ENCODE results near the gene MAP3K4. TPM values are rescaled to one million over a fixed set of nuclear protein-coding genes. Genes with fewer than 3 reads are reported as not detected.

Gene MAP3K4
- total and polyA plus RNA-seq, 2 of the 4 experiments (the other 2 are of a cell fraction) = 11.5 to 20.4 TPM

DNA sequence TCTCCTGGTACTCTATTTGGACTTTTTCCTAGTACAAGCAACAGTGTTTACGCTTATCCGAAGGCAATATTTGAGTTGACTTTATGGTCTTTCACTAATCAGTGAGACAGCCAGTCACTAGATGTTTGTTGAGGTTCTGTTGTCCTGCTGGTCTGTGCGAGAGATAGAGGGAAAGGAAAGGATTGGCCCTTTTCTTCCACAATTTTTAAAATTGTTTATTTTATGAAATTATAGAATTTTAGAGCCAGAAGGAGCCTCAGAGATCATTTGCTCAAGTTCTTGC lies 44.4 kb downstream of the MAP3K4 start:
- no peak overlapping the region for H3K18ac ChIP-seq (ENCODE audit: low read depth, low read length)
- no peaks in the 10 kb centered on the region for H3K9me3 ChIP-seq (ENCODE audit: control insufficient read depth, insufficient read depth, low read length)
- H3K4me3 ChIP-seq (ENCODE audit: insufficient read depth, low read depth, low read length) = no peak overlapping the region
- H4K91ac ChIP-seq (ENCODE audit: insufficient read depth, low read depth, low read length) = no peak overlapping the region
- H2BK15ac ChIP-seq (ENCODE audit: low read depth, low read length) = no peak overlapping the region
- no peak for ATAC-seq (ENCODE audit: low read depth)
- H2AFZ ChIP-seq (replicated peaks; ENCODE audit: low read length, poor library complexity) = no peak overlapping the region
- WGBS, 2 experiments (ENCODE audit: extremely low coverage in 2 of 2, insufficient read length in 1 of 2) = no CpG with 5 or more reads among the region's 3 CpGs
- ChIA-PET POLR2A (ENCODE audit: unreplicated experiment) (no interaction called here), CTCF (no interaction called here)
- peaks cover 11% of the 10 kb centered on the region for H3K4me1 ChIP-seq (ENCODE audit: control insufficient read depth, insufficient read depth, low read length)
- H3K36me3 ChIP-seq (ENCODE audit: control insufficient read depth, insufficient read depth, low read length) = peaks cover 3% of the 10 kb centered on the region
- no peak overlapping the region for H2AK5ac ChIP-seq (ENCODE audit: low read depth, low read length)
- BruUV-seq (replicated peaks) = no TSS peak
- no peak overlapping the region for H2BK20ac ChIP-seq (ENCODE audit: low read depth, low read length)
- H3K4ac ChIP-seq (ENCODE audit: low read depth, low read length) = no peak overlapping the region
- no peak overlapping the region for H2AK9ac ChIP-seq (replicated peaks; ENCODE audit: low read depth, low read length, poor library complexity)
- peaks cover 11% of the 10 kb centered on the region for H4K20me1 ChIP-seq (ENCODE audit: insufficient read depth, low read length)
- peaks cover 8% of the 10 kb centered on the region for H3K9me1 ChIP-seq (ENCODE audit: insufficient read depth, low read length)
- no peak for DNase-seq
- H3K79me1 ChIP-seq (ENCODE audit: low read depth in 1 of 2, low read length in 2 of 2) = peaks cover 9 to 23% of the 10 kb centered on the region in 2 experiments; a peak in 3 of 4 replicates
- H2BK5ac ChIP-seq (ENCODE audit: low read depth, low read length, poor library complexity, severe bottlenecking) = no peak overlapping the region
- no peak overlapping the region for H4K8ac ChIP-seq (ENCODE audit: low read depth in 2 of 2, low read length in 2 of 2)
- dilution Hi-C loops (cut with HindIII; ENCODE audit: low sequenced_read_pairs, unreplicated experiment) = no loop called here
- in situ Hi-C loops (cut with MboI; ENCODE audit: low sequenced_read_pairs) = no loop called here
- H3K4me2 ChIP-seq (ENCODE audit: low read depth, low read length) = no peak overlapping the region
- intact Hi-C loops (cut with micrococcal nuclease) = loop anchor here (10.0 kb wide), 1 partner anchor 199 kb away; no protein-coding TSS in a partner anchor
- no peak overlapping the region for H3K23ac ChIP-seq (ENCODE audit: low read depth, low read length)
- H3K56ac ChIP-seq (ENCODE audit: extremely low read depth, insufficient read depth, low read length) = no peak overlapping the region
- H3K14ac ChIP-seq (replicated peaks; ENCODE audit: low read depth, low read length) = no peak overlapping the region
- no peaks in the 10 kb centered on the region for H3K27me3 ChIP-seq (ENCODE audit: control insufficient read depth, insufficient read depth, low read length)
- no peak overlapping the region for H3K9ac ChIP-seq (ENCODE audit: low read depth, low read length)
- TF ChIP-seq, protein P1, sequence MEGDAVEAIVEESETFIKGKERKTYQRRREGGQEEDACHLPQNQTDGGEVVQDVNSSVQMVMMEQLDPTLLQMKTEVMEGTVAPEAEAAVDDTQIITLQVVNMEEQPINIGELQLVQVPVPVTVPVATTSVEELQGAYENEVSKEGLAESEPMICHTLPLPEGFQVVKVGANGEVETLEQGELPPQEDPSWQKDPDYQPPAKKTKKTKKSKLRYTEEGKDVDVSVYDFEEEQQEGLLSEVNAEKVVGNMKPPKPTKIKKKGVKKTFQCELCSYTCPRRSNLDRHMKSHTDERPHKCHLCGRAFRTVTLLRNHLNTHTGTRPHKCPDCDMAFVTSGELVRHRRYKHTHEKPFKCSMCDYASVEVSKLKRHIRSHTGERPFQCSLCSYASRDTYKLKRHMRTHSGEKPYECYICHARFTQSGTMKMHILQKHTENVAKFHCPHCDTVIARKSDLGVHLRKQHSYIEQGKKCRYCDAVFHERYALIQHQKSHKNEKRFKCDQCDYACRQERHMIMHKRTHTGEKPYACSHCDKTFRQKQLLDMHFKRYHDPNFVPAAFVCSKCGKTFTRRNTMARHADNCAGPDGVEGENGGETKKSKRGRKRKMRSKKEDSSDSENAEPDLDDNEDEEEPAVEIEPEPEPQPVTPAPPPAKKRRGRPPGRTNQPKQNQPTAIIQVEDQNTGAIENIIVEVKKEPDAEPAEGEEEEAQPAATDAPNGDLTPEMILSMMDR (conservative IDR thresholded peaks at IDR 0.05; ENCODE audit: low read depth, low read length) = no peak
- no peak for TF ChIP-seq RAD21 (IDR thresholded peaks at IDR 0.05; ENCODE audit: low read length)
- no peak for TF ChIP-seq MXI1 (IDR thresholded peaks at IDR 0.05; ENCODE audit: borderline replicate concordance, low read depth, low read length)
- no peak for TF ChIP-seq POLR2A (IDR thresholded peaks at IDR 0.05; ENCODE audit: low read depth, low read length)
- no peak for TF ChIP-seq SMC3 (IDR thresholded peaks at IDR 0.05; ENCODE audit: low read depth, low read length)
- no peak for TF ChIP-seq MAFK (IDR thresholded peaks at IDR 0.05; ENCODE audit: low read depth, low read length)
- no peak for TF ChIP-seq USF2 (IDR thresholded peaks at IDR 0.05; ENCODE audit: low read depth, low read length)
- no peak for TF ChIP-seq FOS (IDR thresholded peaks at IDR 0.05; ENCODE audit: low read depth, low read length)
- TF ChIP-seq CHD1 (IDR thresholded peaks at IDR 0.05; ENCODE audit: low read depth, low read length) = no peak
- TF ChIP-seq NFE2L2 (IDR thresholded peaks at IDR 0.05; ENCODE audit: low read depth, low read length) = no peak
- TF ChIP-seq RCOR1 (IDR thresholded peaks at IDR 0.05; ENCODE audit: insufficient replicate concordance, low read length) = no peak
- no peak overlapping the region for H3K27ac ChIP-seq (ENCODE audit: insufficient read depth, low read length)
- H2BK120ac ChIP-seq (ENCODE audit: low read depth, low read length) = no peak overlapping the region
- no peak overlapping the region for H4K5ac ChIP-seq (ENCODE audit: low read depth, low read length)
